Type B pancreatic cell (in vitro differentiated cells): ENCODE measurements around the gene EGLN3. TPM values are rescaled to one million over a fixed set of nuclear protein-coding genes. Genes with fewer than 3 reads are reported as not detected.
"Not testable (repeated sequence)": the region's sequence is repeated elsewhere in the genome, so short reads cannot be mapped to it uniquely, and the experiment has no call there.

Source experiments
- DNase-seq: peaks from one replicate; pipeline ENCODE4 v3.0.0; 2021; ENCODE audit warnings: mixed read lengths; ENCODE audit not compliant: unreplicated experiment; ENCODE audit errors: extremely low spot score
- H3K27ac Mint-ChIP-seq: 2 replicates; pipeline ENCODE4 v1.8.0; 2021; ENCODE audit warnings: mild to moderate bottlenecking, mixed read lengths
- H3K27me3 Mint-ChIP-seq: 2 replicates; pipeline ENCODE4 v1.8.0; 2021; ENCODE audit warnings: mixed read lengths
- H3K36me3 Mint-ChIP-seq: 2 replicates; pipeline ENCODE4 v1.8.0; 2021; ENCODE audit warnings: mixed read lengths
- H3K4me1 Mint-ChIP-seq: one replicate; pipeline ENCODE4 v1.8.0; 2021; ENCODE audit warnings: mixed read lengths; ENCODE audit not compliant: unreplicated experiment
- H3K4me3 Mint-ChIP-seq: 2 replicates; pipeline ENCODE4 v1.8.0; 2021; ENCODE audit warnings: mild to moderate bottlenecking, mixed read lengths
- H3K9me3 Mint-ChIP-seq: 2 replicates; pipeline ENCODE4 v1.8.0; 2021; ENCODE audit warnings: mixed read lengths
- total RNA-seq: library from RNA; stranded (reverse); gene quantifications from 2 replicates; pipeline ENCODE4 v1.2.1, GENCODE V29; 2021; ENCODE audit warnings: low replicate concordance
- TF ChIP-seq, protein P1 (sequence below): fragments of 200-600 bp; sonication (generic); conservative IDR thresholded peaks from 2 replicates; pipeline ENCODE4 v1.5.0; 2021; ENCODE audit warnings: antibody characterized with exemption, mild to moderate bottlenecking

Gene EGLN3
- total RNA-seq, 1 donor from 2014 or later = 13.6 TPM

DNA sequence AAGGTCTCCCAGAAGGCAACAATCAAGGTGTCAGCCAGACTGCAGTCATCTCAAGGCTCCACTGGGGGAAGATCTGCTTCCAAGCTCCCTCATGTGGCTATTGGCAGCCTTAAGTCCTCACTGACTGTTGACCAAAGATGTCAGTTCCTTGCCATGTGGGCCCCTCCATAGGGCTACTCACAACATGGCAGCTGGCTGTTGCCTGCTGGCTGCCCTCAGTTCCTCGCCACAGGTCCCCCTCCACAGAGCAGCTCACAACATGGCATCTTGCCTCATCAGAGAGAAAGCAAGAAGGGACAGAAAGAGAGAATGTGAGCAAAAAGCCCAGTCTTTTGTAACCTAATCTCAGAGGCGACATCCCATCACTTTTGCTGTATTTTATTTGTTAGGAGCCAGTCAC lies 34.4 kb upstream of the EGLN3 start:
- H3K36me3 Mint-ChIP-seq = peaks cover 3% of the 10 kb centered on the region
- H3K4me3 Mint-ChIP-seq = no peak overlapping the region
- peaks cover 10% of the 10 kb centered on the region for H3K9me3 Mint-ChIP-seq
- H3K27ac Mint-ChIP-seq = no peak overlapping the region
- TF ChIP-seq, protein P1, sequence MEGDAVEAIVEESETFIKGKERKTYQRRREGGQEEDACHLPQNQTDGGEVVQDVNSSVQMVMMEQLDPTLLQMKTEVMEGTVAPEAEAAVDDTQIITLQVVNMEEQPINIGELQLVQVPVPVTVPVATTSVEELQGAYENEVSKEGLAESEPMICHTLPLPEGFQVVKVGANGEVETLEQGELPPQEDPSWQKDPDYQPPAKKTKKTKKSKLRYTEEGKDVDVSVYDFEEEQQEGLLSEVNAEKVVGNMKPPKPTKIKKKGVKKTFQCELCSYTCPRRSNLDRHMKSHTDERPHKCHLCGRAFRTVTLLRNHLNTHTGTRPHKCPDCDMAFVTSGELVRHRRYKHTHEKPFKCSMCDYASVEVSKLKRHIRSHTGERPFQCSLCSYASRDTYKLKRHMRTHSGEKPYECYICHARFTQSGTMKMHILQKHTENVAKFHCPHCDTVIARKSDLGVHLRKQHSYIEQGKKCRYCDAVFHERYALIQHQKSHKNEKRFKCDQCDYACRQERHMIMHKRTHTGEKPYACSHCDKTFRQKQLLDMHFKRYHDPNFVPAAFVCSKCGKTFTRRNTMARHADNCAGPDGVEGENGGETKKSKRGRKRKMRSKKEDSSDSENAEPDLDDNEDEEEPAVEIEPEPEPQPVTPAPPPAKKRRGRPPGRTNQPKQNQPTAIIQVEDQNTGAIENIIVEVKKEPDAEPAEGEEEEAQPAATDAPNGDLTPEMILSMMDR = no peak
- DNase-seq = no peak
- peaks cover 6% of the 10 kb centered on the region for H3K4me1 Mint-ChIP-seq
- H3K27me3 Mint-ChIP-seq = no peaks in the 10 kb centered on the region

GRCh38 chr14:33979613-33980276 lies 28.9 kb upstream of the EGLN3 start:
- H3K27me3 Mint-ChIP-seq = no peaks in the 10 kb centered on the region
- H3K36me3 Mint-ChIP-seq = no peaks in the 10 kb centered on the region
- H3K4me3 Mint-ChIP-seq = no peak overlapping the region
- peaks cover 24% of the 10 kb centered on the region for H3K4me1 Mint-ChIP-seq
- H3K9me3 Mint-ChIP-seq = no peaks in the 10 kb centered on the region
- H3K27ac Mint-ChIP-seq = no peak overlapping the region
- TF ChIP-seq, protein P1 = no peak
- no peak for DNase-seq

DNA sequence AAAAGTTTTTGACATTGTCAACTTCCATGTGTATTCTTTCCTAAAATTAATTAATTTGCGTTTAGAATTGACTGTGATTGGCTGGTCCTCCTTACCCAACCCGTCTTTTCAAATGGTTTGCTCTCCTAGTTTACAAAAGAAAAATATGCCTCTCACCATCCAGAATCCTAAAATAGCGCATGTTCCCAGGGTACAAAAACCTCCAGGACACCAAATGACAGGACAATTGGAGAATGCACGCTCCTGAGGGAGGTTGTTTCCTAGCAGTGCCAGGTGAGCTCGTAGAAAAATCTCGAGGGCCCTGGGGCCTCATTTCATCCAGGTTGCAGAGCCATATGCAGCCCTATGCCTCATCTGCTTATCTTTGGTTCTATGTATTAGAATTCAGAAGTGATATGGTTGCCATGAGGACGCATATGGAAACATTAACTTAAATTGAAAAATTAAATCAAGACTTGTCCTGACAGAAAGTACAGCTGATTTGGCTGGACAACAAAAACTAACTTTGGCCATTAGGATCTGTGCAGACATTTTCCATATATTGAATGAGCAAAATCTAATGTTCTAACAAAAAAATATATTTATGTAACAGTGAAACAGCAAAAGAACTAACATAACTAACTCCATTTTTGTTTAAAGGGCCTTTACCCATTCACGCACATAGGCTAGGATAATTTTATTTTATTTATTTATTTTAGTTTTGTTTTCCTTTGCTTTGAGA lies 28.2 kb upstream of the EGLN3 start:
- DNase-seq = no peak
- Mint-ChIP-seq H3K36me3 (no peaks in the 10 kb centered on the region), H3K27me3 (no peaks in the 10 kb centered on the region), H3K4me1 (peaks cover 24% of the 10 kb centered on the region), H3K27ac (no peak overlapping the region), H3K9me3 (no peaks in the 10 kb centered on the region), H3K4me3 (no peak overlapping the region)
- TF ChIP-seq, protein P1 = no peak

DNA sequence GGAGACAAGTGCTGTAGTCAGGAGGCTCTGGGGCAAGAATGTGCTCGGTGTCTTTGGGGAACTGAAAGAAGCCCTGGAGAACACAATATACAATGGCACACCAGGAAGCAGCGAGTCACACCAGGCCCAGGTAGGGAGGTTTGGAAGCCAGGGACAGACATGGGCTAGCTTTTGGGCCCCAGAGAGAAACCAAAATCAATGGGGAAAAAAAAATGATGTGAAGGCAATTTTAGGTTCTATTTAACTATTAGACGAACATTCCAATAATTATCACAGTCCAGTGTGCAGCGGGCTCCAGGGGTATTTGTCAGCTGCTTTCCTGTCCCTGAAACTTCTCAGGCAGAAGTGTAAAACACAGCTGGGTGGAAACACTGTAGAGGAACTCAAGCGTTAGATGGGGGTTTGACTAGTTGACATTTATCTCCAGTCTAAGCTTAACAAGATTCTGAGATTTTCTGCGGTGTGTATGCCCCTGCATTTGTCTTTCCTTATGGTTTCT lies 21.8 kb upstream of the EGLN3 start:
- Mint-ChIP-seq H3K4me3 (no peak overlapping the region), H3K27ac (no peak overlapping the region), H3K4me1 (peaks cover 15% of the 10 kb centered on the region), H3K36me3 (no peaks in the 10 kb centered on the region), H3K27me3 (no peaks in the 10 kb centered on the region), H3K9me3 (peaks cover 10% of the 10 kb centered on the region)
- DNase-seq = no peak
- TF ChIP-seq, protein P1 = no peak

DNA sequence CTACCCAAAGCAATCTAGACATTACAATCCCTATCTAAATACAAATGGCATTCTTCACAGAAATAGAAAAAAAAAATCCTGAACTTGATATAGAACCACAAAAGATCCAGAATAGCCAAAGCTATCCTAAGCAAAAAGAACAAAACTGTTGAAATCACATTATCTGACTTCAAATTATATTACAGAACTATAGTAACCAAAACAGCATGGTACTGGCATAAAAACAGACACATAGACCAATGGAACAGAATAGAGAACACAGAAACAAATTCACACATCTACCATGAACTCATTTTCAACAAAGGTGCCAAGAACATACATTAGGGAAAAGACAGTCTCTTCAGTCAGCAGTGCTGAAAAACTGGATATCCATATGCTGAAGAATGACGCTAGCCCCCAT lies 19.0 kb upstream of the EGLN3 start:
- not testable (repeated sequence) for H3K36me3 Mint-ChIP-seq, DNase-seq, H3K4me3 Mint-ChIP-seq, H3K27ac Mint-ChIP-seq, H3K27me3 Mint-ChIP-seq
- Mint-ChIP-seq H3K4me1 (peaks cover 17% of the 10 kb centered on the region), H3K9me3 (peaks cover 10% of the 10 kb centered on the region)

DNA sequence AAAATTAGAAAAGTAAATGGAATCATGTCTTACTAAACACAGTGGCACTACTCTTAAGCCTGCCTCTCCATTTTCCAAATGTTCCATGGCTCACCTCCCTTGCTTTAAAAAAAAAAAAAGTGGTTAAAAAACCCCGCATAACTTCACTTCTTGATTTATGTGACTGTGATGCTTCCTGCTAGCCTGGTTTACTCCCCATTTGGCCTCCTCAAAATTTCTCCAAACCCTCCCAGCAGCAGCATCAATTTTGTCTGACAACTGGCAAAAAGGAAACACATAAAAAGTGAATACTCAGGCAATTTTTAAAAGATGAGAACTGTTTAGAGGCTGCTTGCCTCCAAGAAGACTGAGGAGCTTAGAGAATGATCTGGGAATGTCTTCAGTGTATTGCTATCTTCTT lies 17.8 kb upstream of the EGLN3 start:
- no peak overlapping the region for H3K27ac Mint-ChIP-seq

More for the DNA sequence above, 17.8 kb upstream of the EGLN3 start:
- peaks cover 21% of the 10 kb centered on the region for H3K4me1 Mint-ChIP-seq
- no peaks in the 10 kb centered on the region for H3K27me3 Mint-ChIP-seq
- peaks cover 10% of the 10 kb centered on the region for H3K9me3 Mint-ChIP-seq
- no peaks in the 10 kb centered on the region for H3K36me3 Mint-ChIP-seq
- TF ChIP-seq, protein P1 = no peak
- DNase-seq = no peak
- H3K4me3 Mint-ChIP-seq = no peak overlapping the region
